NCI-H2107 (cell line): Measurements from ENCODE around the gene PRR5L.
"Not testable (repeated sequence)": the region's sequence is repeated elsewhere in the genome, so short reads cannot be mapped to it uniquely, and the experiment has no call there.

ENCODE experiments used
- DNase-seq: peaks from one replicate; lab custom pipeline; 2025; lab: John Stamatoyannopoulos, UW

PRR5L gene

GRCh38 chr11:36498721-36499120 is 202.6 kb downstream of the PRR5L start:
- DNase-seq: no peak

- no peak for DNase-seq
Observed at GRCh38 chr11:36499315-36499714, 203.2 kb downstream of the PRR5L start.

- no peak for DNase-seq
Observed at GRCh38 chr11:36500315-36500721, 204.2 kb downstream of the PRR5L start.

- DNase-seq: no peak
Observed at GRCh38 chr11:36501236-36501635, 205.1 kb downstream of the PRR5L start.

GRCh38 chr11:36507824-36508489 is 211.9 kb downstream of the PRR5L start:
- DNase-seq: no peak

GRCh38 chr11:36508743-36509142 is 212.7 kb downstream of the PRR5L start:
- DNase-seq: no peak

- no peak for DNase-seq
Observed at GRCh38 chr11:36509201-36509639, 213.1 kb downstream of the PRR5L start.

GRCh38 chr11:36509694-36510593 is 213.9 kb downstream of the PRR5L start, which contains the start of gene TRAF6:
Gene TRAF6 (minus strand): TSS chr11:36510272. CDS start chr11:36501515, 8,757 bp downstream.
- DNase-seq: peak; percentile 44

GRCh38 chr11:36510594-36510942 is 214.5 kb downstream of the PRR5L start:
- no peak for DNase-seq

GRCh38 chr11:36511062-36511461 is 215.0 kb downstream of the PRR5L start:
- DNase-seq: not testable (repeated sequence)

- no peak for DNase-seq
Observed at GRCh38 chr11:36512016-36512415, 215.9 kb downstream of the PRR5L start.

- no peak for DNase-seq
Observed at GRCh38 chr11:36513965-36514364, 217.9 kb downstream of the PRR5L start.
